Measurements from ENCODE around the gene DOCK3.
"Not testable (repeated sequence)": the region's sequence is repeated elsewhere in the genome, so short reads cannot be mapped to it uniquely, and the experiment has no call there.

The DOCK3 gene

GRCh38 chr3:50901097-50901496 is 226.4 kb downstream of the DOCK3 start:
- not testable (repeated sequence) for DNase-seq

- DNase-seq = no peak
Observed at GRCh38 chr3:50912746-50913145, 238.0 kb downstream of the DOCK3 start.

GRCh38 chr3:50913260-50913659 is 238.5 kb downstream of the DOCK3 start:
- DNase-seq = no peak

GRCh38 chr3:50922071-50922470 is 247.3 kb downstream of the DOCK3 start:
- DNase-seq = not testable (repeated sequence)

- DNase-seq = no peak
Observed at GRCh38 chr3:50923955-50924354, 249.2 kb downstream of the DOCK3 start.

GRCh38 chr3:50924638-50925037 is 249.9 kb downstream of the DOCK3 start:
- DNase-seq = no peak

- DNase-seq = no peak
Observed at GRCh38 chr3:50926868-50927267, 252.1 kb downstream of the DOCK3 start.

- no peak for DNase-seq
Observed at GRCh38 chr3:50930371-50931208, 255.9 kb downstream of the DOCK3 start.

- DNase-seq = peak; percentile 13
Observed at GRCh38 chr3:50932918-50933317, 258.2 kb downstream of the DOCK3 start.

GRCh38 chr3:50936389-50936788 is 261.7 kb downstream of the DOCK3 start:
- DNase-seq = no peak

GRCh38 chr3:50947419-50947818 is 272.7 kb downstream of the DOCK3 start:
- DNase-seq = no peak

GRCh38 chr3:50950591-50950990 is 275.9 kb downstream of the DOCK3 start:
- no peak for DNase-seq

GRCh38 chr3:50953825-50954414 is 279.2 kb downstream of the DOCK3 start:
- no peak for DNase-seq

GRCh38 chr3:50961386-50961785 is 286.7 kb downstream of the DOCK3 start:
- no peak for DNase-seq

- DNase-seq = peak; percentile 44
Observed at GRCh38 chr3:50971487-50971924, 296.8 kb downstream of the DOCK3 start.

- no peak for DNase-seq
Observed at GRCh38 chr3:50972029-50972428, 297.3 kb downstream of the DOCK3 start.

GRCh38 chr3:50978586-50978985 is 303.9 kb downstream of the DOCK3 start:
- not testable (repeated sequence) for DNase-seq

- DNase-seq = no peak
Observed at GRCh38 chr3:50978991-50979667, 304.4 kb downstream of the DOCK3 start.

- DNase-seq = no peak
Observed at GRCh38 chr3:50982540-50983325, 308.0 kb downstream of the DOCK3 start.

GRCh38 chr3:50983887-50984286 is 309.2 kb downstream of the DOCK3 start:
- DNase-seq = no peak

GRCh38 chr3:50985893-50986292 is 311.2 kb downstream of the DOCK3 start:
- DNase-seq = no peak

GRCh38 chr3:50986726-50987125 is 312.0 kb downstream of the DOCK3 start:
- DNase-seq = no peak

GRCh38 chr3:50994537-50994936 is 319.8 kb downstream of the DOCK3 start:
- no peak for DNase-seq
